ENCODE data around the gene ZNF181.
"Not testable (repeated sequence)": the region's sequence is repeated elsewhere in the genome, so short reads cannot be mapped to it uniquely, and the experiment has no call there.

Gene ZNF181

GRCh38 chr19:34733746-34734536, at the start of gene ZNF181:
ZNF181 (plus strand) TSS chr19:34734243; CDS start chr19:34735038, 795 bp downstream.
- DNase-seq, result peak; percentile 91 to 93 (median 92)

- not testable (repeated sequence) for DNase-seq
Measured at GRCh38 chr19:34685266-34685665, 48.8 kb upstream of the ZNF181 start.

DNA sequence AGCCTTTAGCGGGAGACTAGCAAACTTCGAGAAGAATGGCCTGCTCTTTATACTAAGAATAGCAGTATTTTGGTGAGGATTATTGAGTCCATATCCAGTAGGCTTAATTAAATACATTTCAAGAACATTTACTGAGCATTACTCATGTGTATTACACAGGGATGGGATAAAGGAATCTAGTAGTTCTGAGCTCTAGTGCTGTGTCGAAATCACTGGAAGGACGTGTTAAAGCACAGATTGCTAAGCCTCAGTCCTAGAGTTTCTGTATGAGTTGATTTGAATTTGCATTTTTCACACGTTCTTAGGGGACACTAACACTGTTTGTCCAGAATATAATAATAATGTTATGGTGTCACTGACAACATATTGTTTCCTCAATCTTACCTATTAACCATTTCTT, 47.6 kb upstream of the ZNF181 start:
- DNase-seq, result no peak

DNA sequence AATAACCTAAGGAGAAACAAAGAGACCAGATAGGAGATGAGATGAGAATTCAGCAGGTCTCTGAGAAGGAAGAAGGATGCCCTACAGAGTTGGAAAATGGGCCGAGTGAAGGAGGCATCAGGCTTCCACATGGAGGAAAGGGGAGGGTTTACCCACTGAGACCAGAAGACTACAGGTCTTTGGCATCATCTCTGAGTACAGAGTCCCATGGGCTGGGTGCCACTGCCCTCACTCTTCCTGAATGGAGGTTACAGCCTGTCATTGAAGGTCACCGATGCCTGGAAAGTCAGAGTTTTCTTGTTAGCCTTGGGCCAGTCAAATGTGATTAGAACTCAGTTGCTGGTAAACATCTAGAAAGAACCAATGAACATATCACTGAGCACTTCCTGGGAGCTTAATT, 46.7 kb upstream of the ZNF181 start:
- DNase-seq, result no peak

DNA sequence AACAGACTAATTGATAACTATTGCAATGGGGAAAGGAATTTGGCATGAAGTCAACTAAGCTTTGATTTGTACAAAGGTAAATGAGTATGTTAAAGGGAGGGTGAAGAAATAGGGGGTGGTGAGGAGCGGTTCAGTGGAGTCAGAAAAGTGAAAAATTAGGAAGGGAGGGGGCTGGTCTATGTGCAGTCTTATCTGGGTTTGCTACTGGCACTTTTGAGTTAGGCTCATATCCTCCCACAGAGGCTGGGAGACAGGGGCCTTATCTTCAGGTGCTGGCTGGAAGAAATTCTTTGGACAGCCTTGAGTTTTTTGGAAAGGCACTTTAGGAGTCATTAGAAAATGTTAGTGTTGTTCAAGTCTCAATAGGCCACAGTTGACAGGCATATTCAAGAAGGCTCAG, 45.5 kb upstream of the ZNF181 start:
- no peak for DNase-seq

- DNase-seq, result no peak
Measured at GRCh38 chr19:34690372-34690771, 43.7 kb upstream of the ZNF181 start.

- DNase-seq, result peak in 2 of 3 donors; percentile 3 to 5
Measured at GRCh38 chr19:34692549-34692948, 41.5 kb upstream of the ZNF181 start.

GRCh38 chr19:34707661-34708060, 26.4 kb upstream of the ZNF181 start:
- DNase-seq, result no peak

- DNase-seq, result no peak
Measured at GRCh38 chr19:34711890-34712289, 22.2 kb upstream of the ZNF181 start.

DNA sequence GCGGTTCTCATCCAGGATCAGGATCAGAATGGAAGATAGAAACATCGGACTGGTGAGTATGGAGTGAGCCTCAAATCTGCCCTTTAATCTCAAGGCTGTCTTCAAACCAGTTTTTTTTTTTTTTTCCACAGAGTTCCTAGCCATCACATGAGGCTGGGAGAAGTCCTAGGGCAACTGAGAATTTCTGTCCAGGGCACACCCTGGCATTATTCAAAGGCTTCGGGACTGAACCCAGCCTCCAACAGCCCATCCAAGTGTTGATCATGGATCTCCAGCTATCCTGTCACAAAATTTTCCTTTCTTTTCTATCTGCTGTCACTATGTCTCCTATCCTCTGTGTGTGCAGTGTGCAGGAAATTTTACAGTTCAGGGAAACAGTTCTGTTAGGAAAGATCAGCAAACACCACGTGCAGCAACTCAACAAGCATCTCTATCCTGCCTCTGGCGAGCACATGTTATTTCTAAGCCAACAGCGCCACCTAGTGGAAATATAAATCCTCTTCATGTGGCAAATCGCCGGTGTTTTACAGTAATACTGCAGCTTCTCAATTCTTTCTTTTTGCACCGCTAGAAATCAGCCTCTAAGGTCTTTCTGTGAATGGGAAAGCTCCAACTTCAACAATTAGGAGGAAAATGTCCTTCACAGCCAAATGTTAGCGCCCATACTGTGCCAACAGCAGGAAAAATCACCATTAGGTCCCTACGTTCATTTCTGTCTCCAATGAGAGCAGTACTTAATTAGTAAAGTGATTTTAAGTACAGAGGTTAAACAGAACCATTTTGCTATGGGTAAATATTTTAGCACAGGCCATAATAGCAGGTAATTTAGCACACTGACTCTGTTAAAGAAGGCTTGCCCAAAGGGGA, 21.4 kb upstream of the ZNF181 start:
- DNase-seq, result peak; percentile 70 to 88 (median 80)

DNA sequence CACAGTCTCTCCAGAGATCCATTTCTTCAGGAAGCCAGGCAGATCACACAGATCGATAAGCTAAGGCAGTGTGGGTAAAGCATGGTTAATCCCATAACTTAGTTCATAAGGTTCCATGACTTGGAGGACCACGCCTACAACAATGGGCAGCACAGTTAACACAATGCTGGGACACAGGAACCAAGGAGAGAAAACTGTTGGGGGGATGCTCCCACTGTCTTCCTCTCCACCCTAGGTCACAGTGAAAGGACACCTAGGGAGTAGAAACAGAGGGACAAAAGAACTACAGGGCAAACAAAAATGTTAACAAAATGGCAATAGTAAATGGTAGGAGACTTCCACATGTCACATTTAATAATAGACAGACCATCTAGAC, 20.8 kb upstream of the ZNF181 start:
- DNase-seq, result no peak

- DNase-seq, result peak in 1 of 3 donors; percentile 4
Measured at GRCh38 chr19:34715357-34715756, 18.7 kb upstream of the ZNF181 start.

- DNase-seq, result no peak
Measured at GRCh38 chr19:34722353-34722752, 11.7 kb upstream of the ZNF181 start.

GRCh38 chr19:34725400-34725799, 8.6 kb upstream of the ZNF181 start:
- DNase-seq, result no peak

DNA sequence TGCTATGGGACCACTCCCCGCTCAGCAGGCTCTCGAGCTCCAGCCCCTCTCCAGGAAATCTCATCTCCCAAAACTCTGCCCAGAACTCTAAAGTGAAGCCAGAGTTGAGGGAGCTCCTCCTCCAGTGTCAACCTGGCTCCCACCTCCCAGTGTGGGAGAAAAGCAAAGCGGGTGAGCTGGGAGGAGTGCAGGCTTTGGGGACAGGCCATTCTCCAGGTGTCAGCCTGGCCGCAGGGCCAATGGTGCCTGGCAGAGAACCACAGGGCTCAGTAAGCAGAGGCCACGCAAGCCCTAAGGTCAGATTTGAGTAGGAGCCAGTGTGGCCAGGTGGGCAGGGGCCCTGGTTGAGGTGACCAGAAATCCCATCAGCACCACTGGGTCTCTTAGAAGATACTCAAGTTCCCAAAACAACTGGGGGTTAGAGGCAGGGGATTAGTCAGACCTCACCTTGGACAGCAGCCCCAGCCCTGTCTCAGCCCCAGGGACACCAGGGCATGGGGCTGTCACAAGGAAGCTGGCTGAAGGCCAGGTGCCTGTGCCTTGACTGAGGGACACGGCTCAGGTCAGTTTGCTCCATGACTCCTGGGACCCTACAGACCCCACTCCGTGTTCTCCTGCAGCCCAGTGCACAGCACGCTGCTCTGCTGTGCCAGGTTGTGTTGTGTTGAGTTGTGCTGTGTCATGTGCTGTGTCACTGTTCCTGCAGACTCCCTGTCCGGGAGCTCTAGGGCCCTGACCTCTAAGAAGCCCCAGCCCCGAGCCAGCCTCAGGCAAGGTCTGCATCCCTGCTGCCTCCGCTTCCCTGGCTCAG, 2.8 kb upstream of the ZNF181 start:
- DNase-seq, result no peak

DNA sequence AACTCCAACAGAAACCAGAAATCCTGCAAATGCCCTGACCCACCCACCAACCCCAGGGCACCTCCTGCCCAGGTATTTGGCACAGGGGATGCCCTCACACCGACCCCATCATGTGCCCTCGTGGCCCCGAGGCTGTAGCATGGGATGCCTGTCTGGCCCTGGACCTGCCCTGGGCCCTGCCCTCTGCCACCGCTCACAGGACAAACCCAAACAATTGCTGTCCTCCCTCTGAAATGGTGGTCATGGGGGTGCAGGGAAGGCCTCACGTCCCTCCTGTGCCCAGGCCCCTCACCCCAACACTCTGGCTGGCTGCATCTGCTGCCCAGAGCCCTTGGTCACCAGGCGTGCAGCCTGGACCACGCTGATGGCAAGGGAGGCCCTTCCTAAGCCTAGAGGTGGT, 2.1 kb upstream of the ZNF181 start:
- no peak for DNase-seq

DNA sequence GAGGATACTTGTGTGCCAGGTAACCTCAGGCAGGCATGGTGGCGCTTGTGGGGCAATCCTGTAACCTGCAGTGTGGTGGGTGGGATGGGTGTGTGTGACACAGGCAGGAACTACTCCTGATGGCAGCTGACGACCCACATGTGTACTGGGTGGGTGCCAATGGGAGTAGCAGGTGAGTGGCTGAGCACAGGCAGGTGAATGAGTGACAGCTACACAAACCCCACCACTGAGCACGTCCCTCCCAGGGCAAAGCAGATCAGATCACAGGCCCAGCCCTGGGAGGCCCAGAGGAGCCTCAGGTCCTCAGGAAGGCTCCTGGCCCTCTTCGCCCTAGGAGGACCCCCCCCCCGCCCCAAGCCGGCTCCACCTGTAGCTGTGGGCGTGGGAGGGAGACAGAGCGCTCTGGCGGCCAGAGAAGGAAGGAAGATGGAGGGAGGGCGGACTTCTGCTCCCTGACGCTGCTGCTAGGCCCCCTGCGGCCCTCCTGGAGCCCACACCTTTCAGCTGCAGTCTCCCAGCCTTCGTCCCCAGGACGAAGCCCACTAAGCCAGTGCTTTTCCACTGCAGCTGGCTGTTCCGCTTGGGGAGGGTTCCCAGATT, 1.3 kb upstream of the ZNF181 start:
- DNase-seq, result no peak

GRCh38 chr19:34733266-34733745, 737 bp upstream of the ZNF181 start:
- DNase-seq, result peak in 1 of 3 donors; percentile 71

- peak in 1 of 3 donors; percentile 86 for DNase-seq
Measured at GRCh38 chr19:34734537-34735103, 577 bp downstream of the ZNF181 start.

DNA sequence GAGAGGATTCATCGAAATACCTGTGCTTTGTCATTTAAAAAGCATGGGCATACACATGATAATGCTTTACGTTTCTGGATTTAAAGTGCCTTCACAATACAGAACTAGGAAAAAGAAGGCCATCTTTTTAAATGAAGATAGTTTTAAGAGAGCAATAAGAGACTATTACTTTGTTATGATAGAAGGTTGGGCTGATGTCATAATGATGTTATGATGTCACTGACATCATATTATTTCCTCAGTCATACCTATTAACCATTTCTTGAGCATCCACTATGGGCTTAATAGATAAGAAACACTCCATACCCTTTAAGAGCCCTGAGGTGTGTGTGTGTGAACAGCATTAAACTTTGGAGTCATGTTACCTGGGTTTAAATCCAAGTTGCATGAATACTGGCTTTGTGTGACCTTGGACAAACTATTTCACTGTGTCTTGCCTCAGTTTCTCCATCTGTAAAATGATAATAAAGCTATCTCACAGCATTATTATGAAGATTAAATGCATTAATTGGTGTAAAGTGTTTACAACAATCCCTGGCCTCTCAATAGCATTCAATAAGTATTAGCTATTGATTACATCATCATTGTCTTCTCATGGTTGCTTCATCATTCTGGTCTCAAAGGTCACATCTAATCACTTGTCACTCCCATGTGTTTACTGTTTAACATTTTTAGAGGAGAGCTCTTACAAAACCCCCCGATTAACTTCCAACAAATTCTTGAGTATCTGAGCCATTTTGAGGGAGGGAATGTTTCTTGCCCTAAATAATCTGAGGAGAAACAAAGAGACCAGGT, 11.1 kb downstream of the ZNF181 start:
- no peak for DNase-seq

DNA sequence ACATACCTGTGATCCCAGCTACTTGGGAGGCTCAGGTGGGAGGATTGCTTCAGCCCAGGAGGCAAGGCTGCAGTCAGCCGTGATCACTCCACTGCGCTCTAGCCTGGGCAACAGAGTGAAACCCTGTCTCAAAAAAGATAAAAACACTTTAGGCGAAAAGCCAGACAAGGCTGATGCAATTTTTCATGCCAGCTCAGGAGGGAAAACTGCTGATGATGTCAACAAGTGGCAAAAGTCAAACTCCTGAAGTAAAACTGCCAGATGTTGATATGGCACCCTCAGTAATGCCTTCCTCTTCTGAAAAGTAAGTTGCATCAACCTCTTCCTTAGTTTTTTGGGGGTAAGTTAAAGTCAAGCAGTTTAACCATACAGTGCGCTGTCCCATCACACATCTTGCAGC, 23.4 kb downstream of the ZNF181 start:
- DNase-seq, result no peak

Data from suppressor macrophage treated with lipopolysaccharide for 1 hour (primary cell).